Neural progenitor cell (in vitro differentiated cells): Measurements from ENCODE around the gene WFDC2. TPM values are rescaled to one million over a fixed set of nuclear protein-coding genes. Genes with fewer than 3 reads are reported as not detected.

Experiments
- DNase-seq: peaks from one replicate; pipeline ENCODE4 v3.0.0-alpha.2; 2016; ENCODE audit warnings: low spot score
- H2AFZ ChIP-seq: fragments of 200-600 bp; sonication (generic); replicated peaks from 2 replicates; pipeline ENCODE4 v1.6.1; 2016; ENCODE audit warnings: antibody characterized with exemption
- H3F3A ChIP-seq: fragments of 200-600 bp; sonication (generic); 2 replicates; pipeline ENCODE4 v1.6.1; 2016; ENCODE audit warnings: antibody characterized with exemption, low read depth
- H3K27ac ChIP-seq: fragments of 200-600 bp; sonication (generic); 2 replicates; pipeline ENCODE4 v1.5.1; 2016; ENCODE audit warnings: mild to moderate bottlenecking
- H3K27me3 ChIP-seq: fragments of 200-600 bp; sonication (generic); 2 replicates; pipeline ENCODE4 v1.6.1; 2016; ENCODE audit warnings: mild to moderate bottlenecking, moderate library complexity
- H3K36me3 ChIP-seq: fragments of 200-600 bp; sonication (generic); 2 replicates; pipeline ENCODE4 v1.5.1; 2016
- H3K4me1 ChIP-seq: fragments of 200-600 bp; sonication (generic); 2 replicates; pipeline ENCODE4 v1.6.1; 2016; ENCODE audit warnings: mixed run types
- H3K4me2 ChIP-seq: fragments of 200-600 bp; sonication (generic); 2 replicates; pipeline ENCODE4 v1.6.1; 2016
- H3K4me3 ChIP-seq: fragments of 200-600 bp; sonication (generic); 2 replicates; pipeline ENCODE4 v1.5.1; 2016
- H3K79me2 ChIP-seq: fragments of 200-600 bp; sonication (generic); 2 replicates; pipeline ENCODE4 v1.6.1; 2016; ENCODE audit warnings: low read depth
- H3K9ac ChIP-seq: fragments of 200-600 bp; sonication (generic); 2 replicates; pipeline ENCODE4 v1.6.1; 2016
- H3K9me3 ChIP-seq: fragments of 200-600 bp; sonication (generic); 2 replicates; pipeline ENCODE4 v1.5.1; 2016; ENCODE audit warnings: low read depth
- H4K20me1 ChIP-seq: fragments of 200-600 bp; sonication (generic); 2 replicates; pipeline ENCODE4 v1.6.1; 2016; ENCODE audit warnings: low read depth
- H3K27ac Mint-ChIP-seq: 3 replicates; pipeline ENCODE4 v1.8.0; 2021; ENCODE audit warnings: mixed read lengths
- H3K27me3 Mint-ChIP-seq: 2 replicates; pipeline ENCODE4 v1.8.0; 2022; ENCODE audit warnings: low read depth, mild to moderate bottlenecking, inconsistent platforms, moderate library complexity, mixed read lengths; ENCODE audit not compliant: insufficient read depth
- H3K36me3 Mint-ChIP-seq: 3 replicates; pipeline ENCODE4 v1.8.0; 2021; ENCODE audit warnings: mixed read lengths
- H3K4me1 Mint-ChIP-seq: 3 replicates; pipeline ENCODE4 v1.8.0; 2021; ENCODE audit warnings: mixed read lengths
- H3K4me3 Mint-ChIP-seq: 3 replicates; pipeline ENCODE4 v1.8.0; 2021; ENCODE audit warnings: mild to moderate bottlenecking, moderate library complexity, mixed read lengths
- H3K9me3 Mint-ChIP-seq: 3 replicates; pipeline ENCODE4 v1.8.0; 2020; ENCODE audit warnings: mixed read lengths
- EZH2 ChIP-seq: fragments of 200-600 bp; sonication (generic); IDR thresholded peaks from 2 replicates; pipeline ENCODE4 v1.6.1; 2017; ENCODE audit warnings: antibody characterized with exemption, mild to moderate bottlenecking, moderate library complexity
- EZH2phosphoT487 ChIP-seq: fragments of 200-600 bp; sonication (generic); IDR thresholded peaks from 2 replicates; pipeline ENCODE4 v1.6.1; 2017; ENCODE audit warnings: antibody characterized with exemption
- total RNA-seq: library from RNA; depleted of rRNA; stranded (reverse); fragments of >200 nt; gene quantifications from 2 replicates; pipeline ENCODE4 v1.2.3, GENCODE V29; 2015; ENCODE audit warnings: low replicate concordance
- TF ChIP-seq, protein P1 (sequence below): fragments of 200-600 bp; sonication (generic); IDR thresholded peaks from 2 replicates; pipeline ENCODE4 v1.5.1; 2017; ENCODE audit warnings: antibody characterized with exemption, mild to moderate bottlenecking

The WFDC2 gene
- total RNA-seq, 1 donor from 2014 or later: 2.7 TPM

- H3K27me3 Mint-ChIP-seq: peaks cover 3% of the 10 kb centered on the region
- no peak overlapping the region for H3K27ac Mint-ChIP-seq
- H3K27ac ChIP-seq: no peak overlapping the region
- H3K27me3 ChIP-seq: no peaks in the 10 kb centered on the region
- no peaks in the 10 kb centered on the region for H3K9me3 ChIP-seq
- H3K36me3 ChIP-seq: no peaks in the 10 kb centered on the region
- H3K4me3 Mint-ChIP-seq: no peak overlapping the region
- DNase-seq: no peak
- no peak overlapping the region for H3K4me2 ChIP-seq
- no peaks in the 10 kb centered on the region for H3K36me3 Mint-ChIP-seq
- TF ChIP-seq EZH2 (no peak), EZH2phosphoT487 (no peak)
- TF ChIP-seq, protein P1, sequence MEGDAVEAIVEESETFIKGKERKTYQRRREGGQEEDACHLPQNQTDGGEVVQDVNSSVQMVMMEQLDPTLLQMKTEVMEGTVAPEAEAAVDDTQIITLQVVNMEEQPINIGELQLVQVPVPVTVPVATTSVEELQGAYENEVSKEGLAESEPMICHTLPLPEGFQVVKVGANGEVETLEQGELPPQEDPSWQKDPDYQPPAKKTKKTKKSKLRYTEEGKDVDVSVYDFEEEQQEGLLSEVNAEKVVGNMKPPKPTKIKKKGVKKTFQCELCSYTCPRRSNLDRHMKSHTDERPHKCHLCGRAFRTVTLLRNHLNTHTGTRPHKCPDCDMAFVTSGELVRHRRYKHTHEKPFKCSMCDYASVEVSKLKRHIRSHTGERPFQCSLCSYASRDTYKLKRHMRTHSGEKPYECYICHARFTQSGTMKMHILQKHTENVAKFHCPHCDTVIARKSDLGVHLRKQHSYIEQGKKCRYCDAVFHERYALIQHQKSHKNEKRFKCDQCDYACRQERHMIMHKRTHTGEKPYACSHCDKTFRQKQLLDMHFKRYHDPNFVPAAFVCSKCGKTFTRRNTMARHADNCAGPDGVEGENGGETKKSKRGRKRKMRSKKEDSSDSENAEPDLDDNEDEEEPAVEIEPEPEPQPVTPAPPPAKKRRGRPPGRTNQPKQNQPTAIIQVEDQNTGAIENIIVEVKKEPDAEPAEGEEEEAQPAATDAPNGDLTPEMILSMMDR: no peak
- peaks cover 8% of the 10 kb centered on the region for H3K4me1 ChIP-seq
- H3K4me1 Mint-ChIP-seq: no peaks in the 10 kb centered on the region
- no peaks in the 10 kb centered on the region for H3F3A ChIP-seq
- no peak overlapping the region for H3K9ac ChIP-seq
- no peaks in the 10 kb centered on the region for H3K79me2 ChIP-seq
- H3K9me3 Mint-ChIP-seq: peaks cover 5% of the 10 kb centered on the region
- no peaks in the 10 kb centered on the region for H4K20me1 ChIP-seq
- H3K4me3 ChIP-seq: no peak overlapping the region
- no peak overlapping the region for H2AFZ ChIP-seq
Measured at GRCh38 chr20:45479822-45480221, 10.3 kb downstream of the WFDC2 start.

GRCh38 chr20:45484676-45485075, 15.1 kb downstream of the WFDC2 start:
- H3K9ac ChIP-seq: no peak overlapping the region
- no peaks in the 10 kb centered on the region for H3K9me3 ChIP-seq
- no peaks in the 10 kb centered on the region for H4K20me1 ChIP-seq
- H3K4me3 ChIP-seq: no peak overlapping the region
- Mint-ChIP-seq H3K27ac (no peak overlapping the region), H3K27me3 (no peaks in the 10 kb centered on the region), H3K36me3 (no peaks in the 10 kb centered on the region), H3K4me3 (no peak overlapping the region), H3K9me3 (no peaks in the 10 kb centered on the region), H3K4me1 (no peaks in the 10 kb centered on the region)
- H3K4me1 ChIP-seq: peaks cover 25% of the 10 kb centered on the region
- no peaks in the 10 kb centered on the region for H3F3A ChIP-seq
- no peak overlapping the region for H2AFZ ChIP-seq
- H3K27me3 ChIP-seq: no peaks in the 10 kb centered on the region
- H3K79me2 ChIP-seq: no peaks in the 10 kb centered on the region
- no peak overlapping the region for H3K27ac ChIP-seq
- peak; percentile 27 for DNase-seq
- no peak overlapping the region for H3K4me2 ChIP-seq
- no peaks in the 10 kb centered on the region for H3K36me3 ChIP-seq
- TF ChIP-seq EZH2phosphoT487 (no peak), EZH2 (no peak)
- TF ChIP-seq, protein P1: no peak

DNA sequence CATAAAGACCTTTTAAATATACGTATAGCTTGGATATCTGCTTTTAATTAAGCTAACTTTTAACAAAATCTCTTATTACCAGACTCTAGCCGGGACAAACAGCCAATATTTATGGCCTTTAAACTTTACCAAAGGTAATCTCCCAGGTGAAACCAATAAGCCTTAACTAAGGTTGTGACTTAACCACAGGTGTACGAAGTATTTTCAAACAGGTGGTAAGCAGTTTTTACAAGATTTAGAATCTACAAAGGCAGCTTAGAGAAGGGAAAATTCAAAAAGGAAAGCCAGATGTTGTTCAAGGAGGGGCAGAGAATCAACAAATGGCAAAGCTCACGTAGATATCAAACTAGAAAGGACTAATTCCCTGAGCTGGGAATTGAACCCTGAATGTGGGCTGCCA, 15.8 kb downstream of the WFDC2 start:
- Mint-ChIP-seq H3K4me1 (no peaks in the 10 kb centered on the region), H3K4me3 (no peak overlapping the region), H3K36me3 (no peaks in the 10 kb centered on the region), H3K27ac (no peak overlapping the region), H3K27me3 (no peaks in the 10 kb centered on the region), H3K9me3 (no peaks in the 10 kb centered on the region)
- H3K79me2 ChIP-seq: no peaks in the 10 kb centered on the region
- H3K4me2 ChIP-seq: no peak overlapping the region
- TF ChIP-seq EZH2phosphoT487 (no peak), EZH2 (no peak)
- TF ChIP-seq, protein P1: no peak
- no peaks in the 10 kb centered on the region for H3K9me3 ChIP-seq
- H2AFZ ChIP-seq: no peak overlapping the region
- H3K36me3 ChIP-seq: no peaks in the 10 kb centered on the region
- peaks cover 25% of the 10 kb centered on the region for H3K4me1 ChIP-seq
- no peaks in the 10 kb centered on the region for H4K20me1 ChIP-seq
- H3K27ac ChIP-seq: no peak overlapping the region
- no peak for DNase-seq
- no peak overlapping the region for H3K4me3 ChIP-seq
- no peak overlapping the region for H3K9ac ChIP-seq
- H3F3A ChIP-seq: no peaks in the 10 kb centered on the region
- no peaks in the 10 kb centered on the region for H3K27me3 ChIP-seq

- Histone ChIP-seq H2AFZ (peak overlapping the region; percentile 69), H3F3A (no peaks in the 10 kb centered on the region), H3K9ac (no peak overlapping the region), H3K4me3 (no peak overlapping the region), H3K4me2 (peak overlapping the region; percentile 48), H3K79me2 (no peaks in the 10 kb centered on the region), H4K20me1 (no peaks in the 10 kb centered on the region), H3K36me3 (no peaks in the 10 kb centered on the region), H3K9me3 (no peaks in the 10 kb centered on the region), H3K4me1 (peaks cover 25% of the 10 kb centered on the region), H3K27me3 (no peaks in the 10 kb centered on the region), H3K27ac (no peak overlapping the region)
- H3K27me3 Mint-ChIP-seq: peaks cover under 1% of the 10 kb centered on the region
- no peak overlapping the region for H3K4me3 Mint-ChIP-seq
- DNase-seq: peak; percentile 54
- no peaks in the 10 kb centered on the region for H3K4me1 Mint-ChIP-seq
- no peaks in the 10 kb centered on the region for H3K9me3 Mint-ChIP-seq
- TF ChIP-seq EZH2phosphoT487: no peak
- TF ChIP-seq, protein P1: peak; percentile 66
- H3K27ac Mint-ChIP-seq: no peak overlapping the region
- H3K36me3 Mint-ChIP-seq: no peaks in the 10 kb centered on the region
Measured at GRCh38 chr20:45487231-45487635, 17.7 kb downstream of the WFDC2 start.
